Activated T-helper 1 cell treated with anti-CD3 and anti-CD28 coated beads, Interleukin-2, amount 50 U/mL, for 16 hours (primary cell): Measurements from ENCODE around the gene ANKMY1.

Source experiments
- DNase-seq, 2 donors: peaks; one replicate each; pipeline ENCODE4 v3.0.0-alpha.2; 2020; ENCODE audit warnings: low read depth in 1 of 2, low spot score in 1 of 2

Gene ANKMY1

DNA sequence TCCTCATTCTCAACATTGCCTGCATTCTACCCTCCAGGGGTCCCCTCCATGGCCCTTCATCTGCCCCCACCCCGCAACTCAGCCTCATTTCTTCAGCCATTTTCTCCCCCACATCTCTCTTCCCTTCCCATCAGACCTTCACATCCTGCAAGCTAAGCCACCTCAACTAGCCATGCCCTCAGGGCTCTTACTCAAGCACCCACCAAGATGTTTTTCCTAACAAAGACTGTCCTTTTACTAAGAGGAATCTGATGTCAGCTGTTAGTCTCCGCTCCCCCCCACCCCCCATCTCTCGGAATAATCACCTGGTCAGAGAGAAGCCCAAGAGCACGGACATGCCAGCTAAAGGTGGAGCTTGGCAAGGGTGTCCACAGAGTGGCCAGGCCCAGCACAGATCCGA, 24.0 kb upstream of the ANKMY1 start:
- DNase-seq: no peak

GRCh38 chr2:240579771-240580614, 22.2 kb upstream of the ANKMY1 start:
- peak; percentile 70 to 71 for DNase-seq

- no peak for DNase-seq
Measured at GRCh38 chr2:240579071-240579762, 21.4 kb upstream of the ANKMY1 start.

DNA sequence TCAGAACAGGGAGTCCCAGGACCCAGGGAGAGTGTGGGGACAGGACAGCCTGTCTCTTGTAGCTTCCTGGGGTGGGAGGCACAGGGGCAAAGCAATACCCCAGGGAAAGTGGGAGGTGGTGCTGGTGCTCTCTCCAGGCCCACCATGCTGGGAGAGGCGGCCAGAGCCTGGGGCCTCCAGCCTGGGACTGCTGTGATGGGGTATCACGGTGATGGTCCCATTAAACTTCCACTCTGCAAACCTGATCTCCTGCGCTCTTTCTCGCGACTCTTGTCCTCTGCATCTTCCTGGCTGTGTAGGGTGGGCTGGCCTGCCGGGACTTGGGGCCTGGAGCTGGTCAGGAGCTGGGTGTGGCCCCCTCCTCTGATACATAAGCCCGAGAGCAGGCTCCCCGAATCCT, 20.7 kb upstream of the ANKMY1 start:
- DNase-seq: no peak

- DNase-seq: no peak
Measured at GRCh38 chr2:240578110-240578450, 20.3 kb upstream of the ANKMY1 start.

GRCh38 chr2:240577281-240578109, 19.7 kb upstream of the ANKMY1 start:
- no peak for DNase-seq

DNA sequence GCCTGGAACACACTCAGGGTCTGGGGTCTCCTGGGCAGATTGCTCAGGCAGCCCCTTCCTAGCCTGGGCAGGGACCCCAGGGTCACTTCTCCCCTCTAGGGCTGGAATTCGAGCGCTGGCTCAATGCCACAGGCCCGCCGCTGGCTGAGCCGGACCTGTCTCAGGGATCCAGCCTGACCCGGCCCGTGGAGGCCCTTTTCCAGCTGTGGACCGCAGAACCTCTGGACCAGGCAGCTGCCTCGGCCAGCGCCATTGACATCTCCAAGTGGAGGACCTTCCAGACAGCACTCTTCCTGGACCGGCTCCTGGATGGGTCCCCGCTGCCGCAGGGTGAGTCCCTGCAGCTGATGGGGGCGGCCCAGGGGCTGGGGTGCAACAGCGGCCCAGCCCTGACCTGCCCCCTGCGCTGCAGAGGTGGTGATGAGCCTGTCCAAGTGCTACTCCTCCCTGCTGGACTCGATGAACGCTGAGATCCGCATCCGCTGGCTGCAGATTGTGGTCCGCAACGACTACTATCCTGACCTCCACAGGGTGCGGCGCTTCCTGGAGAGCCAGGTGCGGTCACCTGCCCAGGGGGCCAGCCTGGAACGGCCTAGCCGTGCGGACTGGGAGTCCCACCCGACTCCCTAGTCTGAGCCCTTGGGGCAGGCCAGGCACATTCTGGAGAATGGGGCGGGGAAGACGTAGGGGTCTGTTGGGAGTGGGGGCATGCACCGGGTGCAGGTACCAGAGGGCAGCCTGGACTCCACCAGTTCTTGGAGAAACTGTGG, 18.8 kb upstream of the ANKMY1 start:
- DNase-seq: no peak

GRCh38 chr2:240576036-240576435, 18.2 kb upstream of the ANKMY1 start:
- no peak for DNase-seq

DNA sequence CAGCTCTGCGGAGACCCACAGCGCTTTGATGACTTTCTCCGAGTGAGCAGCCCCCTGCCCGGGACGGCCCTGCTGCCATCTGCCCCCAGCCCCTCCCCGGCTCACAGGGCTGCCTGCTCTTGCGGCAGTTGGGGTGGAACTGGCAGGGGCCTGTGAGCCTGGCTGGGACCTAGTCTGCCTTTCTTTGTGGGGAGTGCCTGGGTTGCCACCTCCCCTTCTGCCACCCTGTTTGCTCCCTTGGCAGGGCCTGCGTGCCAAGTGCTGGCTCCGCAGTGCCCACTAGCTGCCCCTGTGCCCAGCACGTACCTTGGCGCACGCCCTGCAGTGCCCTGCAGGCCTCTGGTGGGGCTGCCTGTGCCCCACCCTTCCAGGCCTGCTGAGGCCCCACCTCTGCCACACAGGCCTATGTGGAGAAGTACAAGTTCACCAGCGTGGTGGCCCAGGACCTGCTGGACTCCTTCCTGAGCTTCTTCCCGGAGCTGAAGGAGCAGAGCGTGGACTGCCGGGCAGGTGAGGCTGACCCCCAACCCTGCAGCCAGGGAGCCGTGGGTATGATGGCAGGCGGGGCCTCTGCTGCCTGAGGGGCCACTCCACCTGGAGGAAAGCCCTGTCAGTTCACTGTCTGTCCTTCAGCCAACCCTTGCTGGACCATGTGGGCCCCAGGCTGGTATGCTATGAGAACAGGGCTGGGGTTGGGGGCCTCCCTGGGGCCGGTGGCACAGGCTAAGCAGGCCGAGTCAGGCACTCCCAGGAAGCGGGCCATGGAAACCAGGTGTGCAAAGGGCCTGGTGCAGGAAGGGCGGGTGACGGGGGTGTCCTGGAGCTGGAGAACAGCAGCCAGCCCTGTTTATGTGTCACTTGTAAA, 17.5 kb upstream of the ANKMY1 start:
- no peak for DNase-seq

- no peak for DNase-seq
Measured at GRCh38 chr2:240574386-240575100, 16.8 kb upstream of the ANKMY1 start.

GRCh38 chr2:240573516-240574385, 16.0 kb upstream of the ANKMY1 start:
- DNase-seq: no peak

- no peak for DNase-seq
Measured at GRCh38 chr2:240573071-240573515, 15.3 kb upstream of the ANKMY1 start.

DNA sequence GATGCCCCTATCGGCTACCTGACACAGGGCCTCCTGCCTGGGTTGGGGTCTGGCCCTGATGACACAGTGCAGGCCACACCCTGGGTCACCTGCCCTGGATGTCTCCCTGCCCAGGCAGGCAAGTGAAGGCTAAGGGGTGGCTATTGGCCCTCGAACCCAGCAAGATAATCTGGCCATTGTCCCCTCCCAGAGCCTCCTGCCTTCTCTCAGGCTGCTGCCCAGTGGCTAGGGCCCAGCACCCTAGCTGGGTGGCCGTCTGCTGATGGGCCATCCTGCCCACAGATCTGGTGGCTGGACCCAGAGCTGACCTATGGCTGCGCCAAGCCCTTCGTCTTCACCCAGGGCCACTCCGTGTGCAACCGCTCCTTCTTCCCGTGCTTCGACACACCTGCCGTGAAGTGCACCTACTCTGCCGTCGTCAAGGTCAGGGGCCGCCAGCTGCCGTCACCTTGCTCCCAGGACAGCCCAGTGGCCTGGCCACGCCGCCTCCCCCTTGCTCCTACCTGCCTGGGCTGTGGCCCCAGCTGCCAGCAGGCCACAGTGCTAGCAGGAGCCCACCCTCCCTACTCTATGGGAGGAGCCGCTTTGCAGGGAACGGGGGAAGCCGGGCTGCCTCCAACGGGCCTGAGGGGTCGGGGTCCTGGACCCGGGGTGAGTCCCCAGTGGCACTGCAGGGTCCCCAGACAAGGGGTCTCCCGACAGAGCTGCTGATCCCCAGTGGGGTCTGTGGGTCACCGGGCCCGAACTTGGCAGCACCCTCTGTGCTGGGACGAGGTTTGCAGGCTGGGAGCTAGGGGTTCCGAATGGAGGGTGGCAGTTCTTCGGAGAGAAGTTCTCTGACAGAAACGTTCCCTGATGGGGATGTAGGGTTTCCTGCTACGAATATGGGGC, 14.6 kb upstream of the ANKMY1 start:
- no peak for DNase-seq

GRCh38 chr2:240571314-240571973, 13.7 kb upstream of the ANKMY1 start:
- no peak for DNase-seq

DNA sequence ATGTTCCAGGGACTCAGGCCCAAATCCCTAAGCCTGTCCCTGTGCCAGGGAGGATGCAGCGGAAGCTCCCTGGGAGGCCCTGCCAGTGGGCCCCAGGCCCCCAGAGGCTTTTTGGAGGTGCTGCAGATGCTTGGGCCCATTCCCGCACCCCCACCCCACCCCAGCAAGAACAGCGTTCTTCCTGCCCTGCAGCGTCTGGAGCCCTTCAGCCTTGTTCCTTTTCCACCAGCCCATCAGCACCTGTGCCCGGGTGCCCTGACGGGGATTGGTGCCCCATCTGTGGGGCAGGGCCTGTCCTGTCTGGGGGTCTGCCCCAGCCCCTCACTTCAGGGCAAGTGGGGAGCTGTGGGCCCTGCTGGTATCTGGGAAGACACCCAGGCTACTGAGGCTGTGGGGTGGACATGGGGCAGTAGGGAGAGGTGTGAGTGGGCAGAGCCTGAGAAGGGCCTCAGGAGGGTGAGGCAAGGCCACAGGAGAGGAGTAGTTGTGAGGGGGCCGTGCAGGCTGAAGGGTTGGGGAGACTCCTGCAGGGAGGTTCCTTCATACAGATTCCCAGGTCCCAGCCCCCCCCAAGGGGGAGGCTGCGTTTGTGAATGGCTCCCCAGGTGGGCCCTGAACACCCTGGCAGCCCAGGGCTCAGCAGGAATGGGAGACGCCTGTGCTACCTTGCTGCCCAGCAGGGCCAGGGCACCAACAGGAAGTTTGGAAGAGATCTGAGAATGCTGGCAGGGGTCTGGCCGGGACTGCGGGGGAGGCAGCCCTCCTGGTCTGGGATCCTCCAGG, 12.9 kb upstream of the ANKMY1 start:
- no peak for DNase-seq

- DNase-seq: no peak
Measured at GRCh38 chr2:240569998-240570530, 12.3 kb upstream of the ANKMY1 start.
